ENCODE measurements around the gene RPS14. TPM values are rescaled to one million over a fixed set of nuclear protein-coding genes. Genes with fewer than 3 reads are reported as not detected.
A peak's percentile ranks its signal among the peaks of the same experiment; 100 is the strongest.

RPS14 gene
- total and polyA plus RNA-seq, 9 of the 15 experiments (the other 6 are each of a cell fraction or from before 2014, with no cell fraction given), result 1,824 to 5,983 (median 3,017) TPM

- Histone ChIP-seq H3K4me2 (ENCODE audit: insufficient read depth, low read length) (peak overlapping the region; percentile 77), H3K36me3 (ENCODE audit: control insufficient read depth, insufficient read depth, low read length) (peaks cover 4% of the 10 kb centered on the region; the same call in 1 of the 3 replicates), H3K9ac (ENCODE audit: insufficient read depth in 1 of 2, low read depth in 2 of 2, low read length in 2 of 2) (peak overlapping the region; percentile 78 to 97), H3K9me1 (ENCODE audit: control insufficient read depth, insufficient read depth, low read length) (no peaks in the 10 kb centered on the region), H3K4me3 (peak overlapping the region; percentile 88), H3K27ac (ENCODE audit: extremely low read depth, low read depth, low read length) (peak overlapping the region; percentile 87), H3K79me2 (ENCODE audit: control insufficient read depth, insufficient read depth, low read length) (peaks cover 41% of the 10 kb centered on the region), H3K4me1 (replicated peaks in 1 of 2; ENCODE audit: control insufficient read depth in 2 of 2, insufficient read depth in 2 of 2, low read length in 2 of 2) (peaks cover 61 to 76% of the 10 kb centered on the region in 2 experiments), H2AFZ (ENCODE audit: low read depth, low read length) (peak overlapping the region; percentile 88), H4K20me1 (replicated peaks; ENCODE audit: control insufficient read depth, insufficient read depth, low read length) (peaks cover 3% of the 10 kb centered on the region; the same call in 1 of the 2 replicates), H3K27me3 (ENCODE audit: control insufficient read depth in 2 of 2, insufficient read depth in 2 of 2, low read length in 2 of 2) (no peaks in the 10 kb centered on the region), H3K9me3 (replicated peaks; ENCODE audit: control insufficient read depth, insufficient read depth, low read depth, low read length) (no peaks in the 10 kb centered on the region)
- ATAC-seq, result no peak
- CTCF ChIA-PET (ENCODE audit: low intra/inter-chr PET ratio), result no interaction called here
- in situ Hi-C loops (cut with MboI) (no loop called here), intact Hi-C loops (cut with micrococcal nuclease) (loop anchor here (5.0 to 10.0 kb wide), 3 partner anchors 37 to 600 kb away; partner anchors contain the start of gene TNIP1)
- POLR2A ChIA-PET, result interaction anchor here (0.6 to 1.4 kb wide), 8 partner anchors 15 to 729 kb away, joined by 3 to 5 read pairs (median 4); no protein-coding TSS in a partner anchor
- 17% methylated on average over 24 of the region's 28 CpGs for WGBS (ENCODE audit: insufficient coverage, low coverage, missing lambda C conversion rate)
- no peak for FAIRE-seq
- TSS peak; percentile 80 for BruUV-seq (replicated peaks)
- no peak for DNase-seq (ENCODE audit: extremely low read depth in 1 of 4, low spot score in 3 of 4)
- TF ChIP-seq ZBTB11 (CRISPR knock-in tag; IDR thresholded peaks at IDR 0.05) (peak in 1 of 3 experiments; percentile 53; a peak in 2 of 6 replicates), GTF2F1 (IDR thresholded peaks at IDR 0.05; ENCODE audit: low read depth, low read length) (no peak), RBM25 (IDR thresholded peaks at IDR 0.05; ENCODE audit: low read depth, low read length, severe bottlenecking) (peak; percentile 91), DEAF1 (CRISPR knock-in tag; IDR thresholded peaks at IDR 0.05) (no peak), CBX3 (IDR thresholded peaks at IDR 0.05; ENCODE audit: borderline replicate concordance in 1 of 2, low read length in 2 of 2) (peak in 1 of 2 experiments; percentile 68; a peak in 1 of 3 replicates), TEAD4 (IDR thresholded peaks at IDR 0.05; ENCODE audit: low read length) (no peak), TEAD4 (CRISPR knock-in tag; IDR thresholded peaks at IDR 0.05; ENCODE audit: borderline replicate concordance) (no peak), CGGBP1 (CRISPR knock-in tag; IDR thresholded peaks at IDR 0.05) (no peak), TAF7 (tag; IDR thresholded peaks at IDR 0.05) (no peak), PHF20 (IDR thresholded peaks at IDR 0.05; ENCODE audit: partially characterized antibody) (peak; percentile 43), CXXC5 (CRISPR knock-in tag; IDR thresholded peaks at IDR 0.05) (0 out of 2 replicates have a peak, but pooled peaks have one; percentile 30), STAT5A (IDR thresholded peaks at IDR 0.05; ENCODE audit: borderline replicate concordance, low read length) (no peak), BRF2 (IDR thresholded peaks at IDR 0.05; ENCODE audit: borderline replicate concordance, insufficient read depth, insufficient read length) (no peak), TAF9B (IDR thresholded peaks at IDR 0.05; ENCODE audit: partially characterized antibody) (no peak)
Measured at GRCh38 chr5:150484964-150485692, 35.6 kb upstream of the RPS14 start.
